ENCODE results near the gene MPPED1. TPM values are rescaled to one million over a fixed set of nuclear protein-coding genes. Genes with fewer than 3 reads are reported as not detected.

MPPED1 gene
- total RNA-seq, 4 donors from 2014 or later, result 0.29 to 6.8 (median 0.80) TPM; not detected in 1

DNA sequence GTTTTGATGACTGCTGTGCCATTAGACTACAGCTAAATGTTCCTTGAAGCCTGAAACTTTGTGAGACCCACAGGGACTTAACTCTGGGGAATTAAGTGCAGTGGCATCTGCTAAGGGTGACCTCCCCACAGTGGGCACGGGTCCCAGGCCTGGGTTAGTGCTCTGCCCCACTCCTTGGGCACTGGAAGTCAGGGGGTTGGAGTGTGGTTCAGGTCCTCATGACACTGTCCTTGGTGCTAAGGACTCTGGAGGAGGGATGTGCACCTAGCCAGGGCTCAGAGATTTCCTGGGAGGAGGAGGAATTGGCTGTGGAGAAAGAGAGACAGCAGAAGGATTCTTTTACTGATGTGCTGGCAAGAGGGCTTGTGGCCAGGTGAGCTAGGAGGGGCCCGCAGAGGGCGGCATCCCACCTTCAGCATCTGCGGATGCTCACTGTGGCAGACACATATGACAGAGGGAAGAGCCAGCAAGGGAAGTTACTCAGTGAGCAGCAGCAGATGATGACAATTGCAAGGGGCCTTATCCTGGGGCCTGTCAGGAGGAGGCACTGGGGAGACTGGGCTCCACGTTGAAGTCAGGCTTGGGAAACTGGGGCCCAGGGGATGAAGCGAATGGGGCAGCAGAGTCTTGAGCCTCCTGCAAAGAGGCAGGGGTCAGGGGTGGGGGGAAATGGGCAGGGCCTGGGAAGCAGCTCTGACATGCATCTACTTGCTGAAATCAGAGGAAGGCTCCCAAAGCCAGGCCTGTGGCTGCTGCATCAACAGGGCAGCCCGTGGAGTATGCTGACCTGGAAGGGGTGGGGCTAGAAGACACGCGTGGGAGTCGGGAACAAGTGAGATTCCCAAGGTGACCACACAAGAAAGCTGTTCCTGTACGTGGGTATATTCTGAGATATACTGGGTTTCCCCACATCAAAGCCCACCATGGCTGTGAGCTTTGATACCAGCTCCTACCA lies 144.0 kb downstream of the MPPED1 start:
- intact Hi-C loops (cut with DNase I; ENCODE audit: low total_unique reads), result no loop called here
- 78 to 80% methylated on average over 11 of the region's 11 CpGs for WGBS, 2 donors
- no peak for DNase-seq (ENCODE audit: low spot score in 2 of 2)
- no peak for TF ChIP-seq POLR2A (IDR thresholded peaks at IDR 0.05)
- TF ChIP-seq, protein P1, sequence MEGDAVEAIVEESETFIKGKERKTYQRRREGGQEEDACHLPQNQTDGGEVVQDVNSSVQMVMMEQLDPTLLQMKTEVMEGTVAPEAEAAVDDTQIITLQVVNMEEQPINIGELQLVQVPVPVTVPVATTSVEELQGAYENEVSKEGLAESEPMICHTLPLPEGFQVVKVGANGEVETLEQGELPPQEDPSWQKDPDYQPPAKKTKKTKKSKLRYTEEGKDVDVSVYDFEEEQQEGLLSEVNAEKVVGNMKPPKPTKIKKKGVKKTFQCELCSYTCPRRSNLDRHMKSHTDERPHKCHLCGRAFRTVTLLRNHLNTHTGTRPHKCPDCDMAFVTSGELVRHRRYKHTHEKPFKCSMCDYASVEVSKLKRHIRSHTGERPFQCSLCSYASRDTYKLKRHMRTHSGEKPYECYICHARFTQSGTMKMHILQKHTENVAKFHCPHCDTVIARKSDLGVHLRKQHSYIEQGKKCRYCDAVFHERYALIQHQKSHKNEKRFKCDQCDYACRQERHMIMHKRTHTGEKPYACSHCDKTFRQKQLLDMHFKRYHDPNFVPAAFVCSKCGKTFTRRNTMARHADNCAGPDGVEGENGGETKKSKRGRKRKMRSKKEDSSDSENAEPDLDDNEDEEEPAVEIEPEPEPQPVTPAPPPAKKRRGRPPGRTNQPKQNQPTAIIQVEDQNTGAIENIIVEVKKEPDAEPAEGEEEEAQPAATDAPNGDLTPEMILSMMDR (IDR thresholded peaks at IDR 0.05), result no peak
- H3K4me3 ChIP-seq (ENCODE audit: low read depth, poor library complexity, severe bottlenecking), result no peak overlapping the region

Other genes with a start within 250 kb of the MPPED1 start
- 10 to 100 TPM; 65.9 to 85.5 (median 72.8) TPM for gene TTLL12, start 224.9 kb upstream of the MPPED1 start, total RNA-seq
- gene SCUBE1, start 68.6 kb upstream of the MPPED1 start, total RNA-seq, result 1 to 10 TPM in 1 of 4 donors, under 1 TPM in 3; 0.20 to 1.1 (median 0.28) TPM